ENCODE data around the gene RHOA. TPM values are rescaled to one million over a fixed set of nuclear protein-coding genes. Genes with fewer than 3 reads are reported as not detected.

Gene RHOA
- total and polyA plus RNA-seq, 5 experiments from 2014 or later = 235 to 683 (median 478) TPM

- Mint-ChIP-seq H3K27ac (peak within 1 kb of the TSS in 5 of 10 donors; percentile 41 to 72 (median 52)), H3K36me3 (peaks cover 0 to 12% (median 6%) of the 10 kb centered on the region in 3 donors), H3K9me3 (no peaks in the 10 kb centered on the region), H3K4me1 (peaks cover 15 to 60% (median 39%) of the 10 kb centered on the region in 4 donors), H3K27me3 (no peaks in the 10 kb centered on the region), H3K4me3 (peak within 1 kb of the TSS in 9 of 10 donors; percentile 28 to 64 (median 47))
- ATAC-seq (no peak), DNase-seq (no peak)
- POLR2A ChIA-PET = interaction anchor here (0.6 to 0.9 kb wide), 2 partner anchors 11 to 70 kb away, joined by 3 to 4 read pairs; partner anchors contain the start of genes RHOA and TCTA
Observed at GRCh38 chr3:49422379-49423248, 10.8 kb upstream of the RHOA start, which contains the start of gene AMT. TSS of gene AMT (minus strand) at chr3:49422473. CDS start at chr3:49422450, 23 bp downstream.

GRCh38 chr3:49421890-49422378 lies 10.2 kb upstream of the RHOA start:
- Mint-ChIP-seq H3K27me3 (no peaks in the 10 kb centered on the region), H3K4me1 (peaks cover 15 to 66% (median 46%) of the 10 kb centered on the region in 4 donors), H3K4me3 (peak overlapping the region in 9 of 10 donors; percentile 28 to 64 (median 47)), H3K36me3 (peaks cover 0 to 12% (median 6%) of the 10 kb centered on the region in 3 donors), H3K27ac (peak overlapping the region in 4 of 10 donors; percentile 2 to 64 (median 46)), H3K9me3 (no peaks in the 10 kb centered on the region)
- DNase-seq = no peak
- POLR2A ChIA-PET = interaction anchor here (0.9 to 2.1 kb wide), 2 partner anchors 10 kb away, joined by 4 to 12 read pairs; partner anchors contain the start of genes RHOA and TCTA
- ATAC-seq = peak in 1 of 2 donors; percentile 30

GRCh38 chr3:49417516-49418120 lies 5.8 kb upstream of the RHOA start:
- peak overlapping the region; percentile 43 to 99 (median 87) for H3K27ac Mint-ChIP-seq
- no peaks in the 10 kb centered on the region for H3K9me3 Mint-ChIP-seq
- H3K4me3 Mint-ChIP-seq = peak overlapping the region in 7 of 10 donors; percentile 1 to 75 (median 40)
- H3K36me3 Mint-ChIP-seq = peaks cover 0 to 11% (median 3%) of the 10 kb centered on the region in 3 donors
- no peak for ATAC-seq
- no peaks in the 10 kb centered on the region for H3K27me3 Mint-ChIP-seq
- no peak for DNase-seq
- POLR2A ChIA-PET = interaction anchor here (0.7 to 5.6 kb wide), 5 partner anchors 9 to 996 kb away, joined by 3 to 50 read pairs (median 4); partner anchors contain the start of genes NICN1 and USP4
- H3K4me1 Mint-ChIP-seq = peaks cover 29 to 84% (median 71%) of the 10 kb centered on the region in 4 donors

GRCh38 chr3:49416867-49417266 lies 5.1 kb upstream of the RHOA start:
- peaks cover 30 to 85% (median 72%) of the 10 kb centered on the region in 4 donors for H3K4me1 Mint-ChIP-seq
- ATAC-seq (no peak), DNase-seq (no peak)
- no peaks in the 10 kb centered on the region for H3K27me3 Mint-ChIP-seq
- peaks cover 0 to 11% (median 3%) of the 10 kb centered on the region in 3 donors for H3K36me3 Mint-ChIP-seq
- H3K4me3 Mint-ChIP-seq = peak overlapping the region; percentile 53 to 87 (median 80)
- peak overlapping the region; percentile 88 to 99 (median 94) for H3K27ac Mint-ChIP-seq
- no peaks in the 10 kb centered on the region for H3K9me3 Mint-ChIP-seq
- POLR2A ChIA-PET = interaction anchor here (0.5 to 5.6 kb wide), 8 partner anchors 9 to 77 kb away, joined by 3 to 50 read pairs (median 6); partner anchors contain the start of genes DAG1, GPX1, NICN1 and USP4

GRCh38 chr3:49415931-49416601 lies 4.3 kb upstream of the RHOA start:
- Mint-ChIP-seq H3K4me1 (peaks cover 30 to 78% (median 68%) of the 10 kb centered on the region in 4 donors), H3K27me3 (no peaks in the 10 kb centered on the region), H3K4me3 (peak overlapping the region; percentile 53 to 87 (median 80)), H3K36me3 (peaks cover 0 to 11% (median 3%) of the 10 kb centered on the region in 3 donors), H3K9me3 (no peaks in the 10 kb centered on the region), H3K27ac (peak overlapping the region; percentile 88 to 99 (median 94))
- peak; percentile 32 to 76 (median 70) for DNase-seq
- POLR2A ChIA-PET = interaction anchor here (0.5 to 5.6 kb wide), 12 partner anchors 10 to 95 kb away, joined by 3 to 50 read pairs (median 6); partner anchors contain the start of genes DAG1, GPX1, NICN1 and USP4
- ATAC-seq = peak; percentile 7 to 56

- POLR2A ChIA-PET = interaction anchor here (1.3 to 4.2 kb wide), 5 partner anchors 11 to 321 kb away, joined by 3 to 75 read pairs (median 27); partner anchors contain the start of genes QRICH1 and USP4
- Mint-ChIP-seq H3K4me3 (peak overlapping the region in 5 of 10 donors; percentile 7 to 51 (median 18)), H3K36me3 (peaks cover 0 to 11% (median 3%) of the 10 kb centered on the region in 3 donors), H3K4me1 (peaks cover 33 to 83% (median 71%) of the 10 kb centered on the region in 4 donors), H3K9me3 (no peaks in the 10 kb centered on the region), H3K27me3 (no peaks in the 10 kb centered on the region), H3K27ac (peak overlapping the region; percentile 60 to 99 (median 90))
- no peak for ATAC-seq
- no peak for DNase-seq
Observed at GRCh38 chr3:49414753-49415152, 3.0 kb upstream of the RHOA start.

- POLR2A ChIA-PET = interaction anchor here (3.2 to 4.2 kb wide), 3 partner anchors 17 to 320 kb away, joined by 30 to 75 read pairs (median 45); partner anchors contain the start of genes NICN1, QRICH1 and USP4
- H3K4me1 Mint-ChIP-seq = peaks cover 34 to 83% (median 70%) of the 10 kb centered on the region in 4 donors
- H3K36me3 Mint-ChIP-seq = peaks cover 0 to 12% (median 0%) of the 10 kb centered on the region in 3 donors
Observed at GRCh38 chr3:49413338-49413734, 1.6 kb upstream of the RHOA start.

GRCh38 chr3:49412632-49413337 lies 1.0 kb upstream of the RHOA start:
- no peak for ATAC-seq
- H3K27me3 Mint-ChIP-seq = no peaks in the 10 kb centered on the region
- peaks cover 0 to 12% (median 0%) of the 10 kb centered on the region in 3 donors for H3K36me3 Mint-ChIP-seq
- no peaks in the 10 kb centered on the region for H3K9me3 Mint-ChIP-seq
- no peak for DNase-seq
- H3K27ac Mint-ChIP-seq = peak overlapping the region; percentile 90 to 96 (median 94)
- POLR2A ChIA-PET = interaction anchor here (0.6 to 4.2 kb wide), 13 partner anchors 8 to 406 kb away, joined by 3 to 75 read pairs (median 8); partner anchors contain the start of genes DAG1, GPX1, NDUFAF3 and NICN1
- H3K4me3 Mint-ChIP-seq = peak overlapping the region; percentile 80 to 95 (median 90)
- peaks cover 32 to 83% (median 69%) of the 10 kb centered on the region in 4 donors for H3K4me1 Mint-ChIP-seq

More at GRCh38 chr3:49413338-49413734, 1.6 kb upstream of the RHOA start:
- Mint-ChIP-seq H3K27me3 (no peaks in the 10 kb centered on the region), H3K27ac (peak overlapping the region; percentile 56 to 96 (median 91)), H3K9me3 (no peaks in the 10 kb centered on the region), H3K4me3 (peak overlapping the region; percentile 60 to 95 (median 89))
- ATAC-seq = no peak
- DNase-seq = no peak

- H3K9me3 Mint-ChIP-seq = no peaks in the 10 kb centered on the region
- POLR2A ChIA-PET = interaction anchor here (0.5 to 4.2 kb wide), 17 partner anchors 9 to 492 kb away, joined by 3 to 75 read pairs (median 5); partner anchors contain the start of genes AMT, ARIH2, DAG1 and GPX1
- DNase-seq (peak in 6 of 10 donors; percentile 21 to 51 (median 44)), ATAC-seq (peak; percentile 5 to 27)
- H3K36me3 Mint-ChIP-seq = peaks cover 0 to 16% (median 0%) of the 10 kb centered on the region in 3 donors
- no peaks in the 10 kb centered on the region for H3K27me3 Mint-ChIP-seq
- H3K27ac Mint-ChIP-seq = peak overlapping the region in 9 of 10 donors; percentile 79 to 96 (median 94)
- peaks cover 33 to 83% (median 69%) of the 10 kb centered on the region in 4 donors for H3K4me1 Mint-ChIP-seq
- peak overlapping the region; percentile 80 to 95 (median 93) for H3K4me3 Mint-ChIP-seq
Observed at GRCh38 chr3:49411535-49411967, 225 bp downstream of the RHOA start.

GRCh38 chr3:49410846-49411534 lies 786 bp downstream of the RHOA start:
- Mint-ChIP-seq H3K4me3 (peak overlapping the region; percentile 80 to 95 (median 93)), H3K4me1 (peaks cover 29 to 83% (median 69%) of the 10 kb centered on the region in 4 donors), H3K36me3 (peaks cover 0 to 16% (median 0%) of the 10 kb centered on the region in 3 donors), H3K27ac (peak overlapping the region; percentile 59 to 96 (median 94)), H3K9me3 (no peaks in the 10 kb centered on the region), H3K27me3 (no peaks in the 10 kb centered on the region)
- POLR2A ChIA-PET = interaction anchor here (0.6 to 4.2 kb wide), 11 partner anchors 10 to 389 kb away, joined by 3 to 75 read pairs (median 11); partner anchors contain the start of genes DAG1, NDUFAF3, NICN1 and QRICH1
- ATAC-seq (no peak), DNase-seq (no peak)

Data from naive thymus-derived CD8-positive, alpha-beta T cell (primary cell).